ENCODE data around the gene P2RY8.

DNA sequence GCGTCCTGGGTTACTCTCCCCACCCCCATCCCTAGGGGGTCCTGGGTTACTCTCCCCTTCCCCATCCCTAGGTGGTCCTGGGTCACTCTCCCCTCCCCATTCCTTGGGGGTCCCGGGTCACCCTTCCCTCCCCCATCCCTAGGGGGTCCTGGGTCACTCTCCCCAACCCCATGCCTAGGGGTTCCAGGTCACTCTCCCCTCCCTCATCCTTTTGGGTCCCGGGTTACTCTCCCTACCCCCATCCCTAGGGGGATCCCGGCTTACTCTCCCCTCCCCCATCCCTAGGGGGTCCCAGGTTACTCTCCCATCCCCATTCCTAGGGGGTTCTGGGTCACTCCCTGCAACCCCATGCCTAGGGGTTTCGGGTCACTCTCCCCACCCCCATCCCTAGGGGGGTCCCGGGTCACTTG, 85.7 kb downstream of the P2RY8 start:
- TF ChIP-seq, protein P1, sequence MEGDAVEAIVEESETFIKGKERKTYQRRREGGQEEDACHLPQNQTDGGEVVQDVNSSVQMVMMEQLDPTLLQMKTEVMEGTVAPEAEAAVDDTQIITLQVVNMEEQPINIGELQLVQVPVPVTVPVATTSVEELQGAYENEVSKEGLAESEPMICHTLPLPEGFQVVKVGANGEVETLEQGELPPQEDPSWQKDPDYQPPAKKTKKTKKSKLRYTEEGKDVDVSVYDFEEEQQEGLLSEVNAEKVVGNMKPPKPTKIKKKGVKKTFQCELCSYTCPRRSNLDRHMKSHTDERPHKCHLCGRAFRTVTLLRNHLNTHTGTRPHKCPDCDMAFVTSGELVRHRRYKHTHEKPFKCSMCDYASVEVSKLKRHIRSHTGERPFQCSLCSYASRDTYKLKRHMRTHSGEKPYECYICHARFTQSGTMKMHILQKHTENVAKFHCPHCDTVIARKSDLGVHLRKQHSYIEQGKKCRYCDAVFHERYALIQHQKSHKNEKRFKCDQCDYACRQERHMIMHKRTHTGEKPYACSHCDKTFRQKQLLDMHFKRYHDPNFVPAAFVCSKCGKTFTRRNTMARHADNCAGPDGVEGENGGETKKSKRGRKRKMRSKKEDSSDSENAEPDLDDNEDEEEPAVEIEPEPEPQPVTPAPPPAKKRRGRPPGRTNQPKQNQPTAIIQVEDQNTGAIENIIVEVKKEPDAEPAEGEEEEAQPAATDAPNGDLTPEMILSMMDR (IDR thresholded peaks at IDR 0.05; ENCODE audit: low read length): no peak
- no peak for TF ChIP-seq EZH2phosphoT487 (IDR thresholded peaks at IDR 0.05; ENCODE audit: low read length)
- no peak for TF ChIP-seq EZH2 (optimal IDR thresholded peaks at IDR 0.05; ENCODE audit: low read depth, low read length)

Measured in MM.1S (cell line).